Astrocyte (in vitro differentiated cells and primary cell): Measurements from ENCODE around the gene SLC24A5.

ENCODE experiments used
- CTCF ChIP-seq: IDR thresholded peaks from 2 replicates; pipeline ENCODE4 v1.5.1; 2011; ENCODE audit warnings: low read depth, mild to moderate bottlenecking, inconsistent platforms, low read length, moderate library complexity; ENCODE audit not compliant: insufficient read depth
- EZH2 ChIP-seq: IDR thresholded peaks from 2 replicates; pipeline ENCODE4 v1.6.1; 2012; ENCODE audit warnings: mild to moderate bottlenecking, low read length, inconsistent platforms; ENCODE audit not compliant: insufficient read depth

- TF ChIP-seq CTCF (no peak), EZH2 (no peak)
Observed at GRCh38 chr15:48077616-48078184, 43.1 kb upstream of the SLC24A5 start.
